Right atrium auricular region (tissue), 2 donors: ENCODE data around the gene KREMEN2. TPM values are rescaled to one million over a fixed set of nuclear protein-coding genes. Genes with fewer than 3 reads are reported as not detected.

Source experiments
- DNase-seq: peaks from one replicate; pipeline ENCODE4 v3.0.0-alpha.2; 2019; ENCODE audit warnings: low spot score
- H3K27ac ChIP-seq, 2 donors: fragments of 200-600 bp; sonication (generic); 1 replicate in 1 of 2; 2 replicates in 1 of 2; pipeline ENCODE4 v1.5.1; 2016 to 2019
- H3K27me3 ChIP-seq, 2 donors: fragments of 200-600 bp; sonication (generic); one replicate each; pipeline versions ENCODE4 v1.5.1 to v1.6.0; 2017 to 2019
- H3K36me3 ChIP-seq: fragments of 200-600 bp; sonication (generic); one replicate; pipeline ENCODE4 v1.5.1; 2016
- H3K4me1 ChIP-seq, 2 donors: fragments of 200-600 bp; sonication (generic); one replicate each; pipeline versions ENCODE4 v1.5.1 to v1.6.0; 2017 to 2019
- H3K4me3 ChIP-seq, 2 donors: fragments of 200-600 bp; sonication (generic); 1 replicate in 1 of 2; 2 replicates in 1 of 2; pipeline ENCODE4 v1.5.1; 2017 to 2019; ENCODE audit warnings: mild to moderate bottlenecking in 1 of 2, moderate library complexity in 1 of 2
- H3K9me3 ChIP-seq, 2 donors: fragments of 200-600 bp; sonication (generic); one replicate each; pipeline ENCODE4 v1.5.1; 2019
- total RNA-seq, 2 donors: library from RNA; depleted of rRNA; stranded (reverse); fragments of >200 nt; gene quantifications; one replicate each; pipeline ENCODE4 v1.1.0, GENCODE V29; 2016
- TF ChIP-seq, protein P1 (sequence below), 2 donors: fragments of 200-600 bp; sonication (generic); IDR thresholded peaks; one replicate each; pipeline ENCODE4 v1.5.1; 2019; ENCODE audit warnings: antibody characterized with exemption in 2 of 2

KREMEN2 gene
- total RNA-seq, 2 donors from 2014 or later: not detected

DNA sequence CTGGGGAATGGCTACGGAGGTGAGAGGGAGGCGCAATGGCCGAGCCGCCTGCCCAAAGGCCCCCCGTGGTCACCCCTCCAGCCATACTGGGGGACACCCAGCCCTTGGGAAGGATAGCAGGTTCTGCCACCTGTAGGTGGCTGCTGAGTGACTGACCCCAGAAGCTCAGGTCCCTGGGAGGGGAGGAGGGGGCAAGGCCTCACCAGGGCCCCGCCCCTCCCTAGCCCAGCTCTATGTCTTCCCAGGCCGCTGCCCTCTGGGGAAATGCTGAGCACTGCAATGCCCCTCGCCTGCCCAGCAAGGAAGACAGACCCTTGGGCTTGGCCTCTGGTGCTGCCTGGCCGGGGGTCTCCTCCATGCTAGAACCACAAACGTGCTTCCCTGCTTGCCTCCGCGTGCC lies 37.2 kb downstream of the KREMEN2 start:
- Histone ChIP-seq H3K4me3 (no peak overlapping the region), H3K27me3 (peaks cover 0 to 6% of the 10 kb centered on the region in 2 donors), H3K4me1 (peaks cover 0 to 5% of the 10 kb centered on the region in 2 donors), H3K27ac (no peak overlapping the region), H3K9me3 (no peaks in the 10 kb centered on the region), H3K36me3 (no peaks in the 10 kb centered on the region)
- DNase-seq: no peak
- TF ChIP-seq, protein P1, sequence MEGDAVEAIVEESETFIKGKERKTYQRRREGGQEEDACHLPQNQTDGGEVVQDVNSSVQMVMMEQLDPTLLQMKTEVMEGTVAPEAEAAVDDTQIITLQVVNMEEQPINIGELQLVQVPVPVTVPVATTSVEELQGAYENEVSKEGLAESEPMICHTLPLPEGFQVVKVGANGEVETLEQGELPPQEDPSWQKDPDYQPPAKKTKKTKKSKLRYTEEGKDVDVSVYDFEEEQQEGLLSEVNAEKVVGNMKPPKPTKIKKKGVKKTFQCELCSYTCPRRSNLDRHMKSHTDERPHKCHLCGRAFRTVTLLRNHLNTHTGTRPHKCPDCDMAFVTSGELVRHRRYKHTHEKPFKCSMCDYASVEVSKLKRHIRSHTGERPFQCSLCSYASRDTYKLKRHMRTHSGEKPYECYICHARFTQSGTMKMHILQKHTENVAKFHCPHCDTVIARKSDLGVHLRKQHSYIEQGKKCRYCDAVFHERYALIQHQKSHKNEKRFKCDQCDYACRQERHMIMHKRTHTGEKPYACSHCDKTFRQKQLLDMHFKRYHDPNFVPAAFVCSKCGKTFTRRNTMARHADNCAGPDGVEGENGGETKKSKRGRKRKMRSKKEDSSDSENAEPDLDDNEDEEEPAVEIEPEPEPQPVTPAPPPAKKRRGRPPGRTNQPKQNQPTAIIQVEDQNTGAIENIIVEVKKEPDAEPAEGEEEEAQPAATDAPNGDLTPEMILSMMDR (IDR thresholded peaks at IDR 0.05): no peak

DNA sequence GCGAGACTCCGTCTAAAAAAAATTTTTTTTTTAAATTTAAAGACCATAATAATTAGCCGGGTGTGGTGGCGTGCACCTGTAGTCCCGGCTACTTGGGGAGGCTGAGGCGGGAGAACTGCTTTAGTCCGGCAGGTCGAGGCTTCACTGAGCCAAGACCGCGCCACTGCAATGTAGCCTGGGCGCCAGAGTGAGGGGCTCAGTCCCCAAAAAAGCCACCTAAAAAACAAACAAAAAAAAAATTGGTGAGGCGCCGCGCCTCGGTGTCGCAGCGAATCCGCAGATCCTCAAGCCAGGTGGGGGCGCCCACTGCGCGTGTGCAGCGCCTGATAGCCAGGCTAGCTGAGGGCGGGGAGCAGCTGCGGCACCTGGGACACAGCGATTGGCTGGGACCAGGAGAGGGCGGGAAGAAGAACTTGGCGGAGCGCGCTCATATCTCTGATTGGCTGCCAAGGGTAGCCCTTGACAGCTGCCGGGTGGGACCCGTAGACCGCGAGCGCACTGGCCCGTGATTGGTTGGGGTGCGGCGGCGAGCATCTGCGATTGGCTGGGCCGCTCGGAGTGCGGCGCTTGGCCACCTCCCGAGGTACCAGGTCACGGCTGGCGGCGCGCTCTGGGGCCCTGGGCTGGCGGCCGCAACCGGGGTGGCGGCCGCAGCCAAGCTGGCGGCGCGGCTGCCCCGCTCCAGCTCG lies 39.7 kb downstream of the KREMEN2 start:
- TF ChIP-seq, protein P1 (IDR thresholded peaks at IDR 0.05): peak; percentile 16 to 76
- H3K36me3 ChIP-seq: no peaks in the 10 kb centered on the region
- H3K9me3 ChIP-seq: no peaks in the 10 kb centered on the region
- DNase-seq: peak; percentile 96
- H3K27ac ChIP-seq: no peak overlapping the region
- peak overlapping the region in 1 of 2 donors; percentile 27 for H3K4me3 ChIP-seq
- peaks cover 0 to 13% of the 10 kb centered on the region in 2 donors for H3K27me3 ChIP-seq
- H3K4me1 ChIP-seq: peaks cover 0 to 5% of the 10 kb centered on the region in 2 donors

DNA sequence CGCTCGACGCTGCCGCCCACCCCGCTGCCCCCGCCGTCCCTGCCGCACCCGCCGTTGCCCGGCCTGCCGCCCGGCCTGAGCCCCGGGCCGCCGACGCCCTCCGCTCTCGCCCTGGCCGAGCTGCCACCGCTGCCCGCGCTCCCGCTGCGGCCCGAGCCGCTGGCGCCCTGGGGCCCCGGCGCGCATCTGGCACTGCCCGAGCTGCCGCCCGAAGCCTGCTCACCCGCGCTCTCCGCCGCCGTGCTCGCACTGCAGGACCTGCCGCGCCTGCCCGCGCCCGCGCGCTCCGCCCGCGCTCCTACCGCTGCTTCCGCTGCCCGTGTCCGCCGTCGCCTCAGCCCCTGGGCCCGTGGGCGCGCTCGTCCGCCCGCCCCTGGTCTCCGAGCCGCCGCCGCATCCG lies 40.2 kb downstream of the KREMEN2 start:
- peaks cover 0 to 5% of the 10 kb centered on the region in 2 donors for H3K4me1 ChIP-seq
- H3K9me3 ChIP-seq: no peaks in the 10 kb centered on the region
- H3K4me3 ChIP-seq: peak overlapping the region in 1 of 2 donors; percentile 27
- peaks cover 0 to 16% of the 10 kb centered on the region in 2 donors for H3K27me3 ChIP-seq
- no peak for DNase-seq
- no peaks in the 10 kb centered on the region for H3K36me3 ChIP-seq
- H3K27ac ChIP-seq: no peak overlapping the region
- TF ChIP-seq, protein P1 (IDR thresholded peaks at IDR 0.05): no peak

DNA sequence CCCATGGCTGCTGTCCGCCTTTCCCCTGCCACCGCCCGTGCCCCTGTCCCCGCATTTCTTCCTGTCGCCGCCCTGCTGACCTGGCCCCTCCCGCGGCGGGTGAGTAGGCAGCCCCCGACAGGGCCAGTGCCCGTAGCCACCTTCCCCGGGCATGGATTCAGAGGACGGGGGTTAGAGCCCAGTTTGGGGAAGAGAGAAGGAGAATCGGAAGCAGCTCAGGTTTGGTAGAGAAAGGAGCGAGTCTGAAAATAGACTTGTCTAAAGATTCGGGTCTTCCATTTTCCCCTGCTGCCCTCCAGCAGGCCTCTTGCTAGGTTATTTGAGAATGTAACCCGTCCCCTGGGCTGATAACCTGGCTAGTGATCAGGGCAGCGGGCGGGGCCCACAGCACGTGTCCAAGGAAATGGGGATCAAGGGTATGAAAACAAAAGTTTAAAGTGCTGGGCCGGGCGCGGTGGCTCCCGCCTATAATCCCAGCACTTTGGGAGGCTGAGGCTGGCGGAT lies 40.8 kb downstream of the KREMEN2 start:
- Histone ChIP-seq H3K27ac (peak overlapping the region in 1 of 2 donors; percentile 51), H3K27me3 (peaks cover 0 to 16% of the 10 kb centered on the region in 2 donors), H3K4me1 (peaks cover 0 to 5% of the 10 kb centered on the region in 2 donors), H3K36me3 (no peaks in the 10 kb centered on the region), H3K4me3 (peak overlapping the region; percentile 32 to 45), H3K9me3 (no peaks in the 10 kb centered on the region)
- no peak for DNase-seq
- TF ChIP-seq, protein P1 (IDR thresholded peaks at IDR 0.05): no peak

DNA sequence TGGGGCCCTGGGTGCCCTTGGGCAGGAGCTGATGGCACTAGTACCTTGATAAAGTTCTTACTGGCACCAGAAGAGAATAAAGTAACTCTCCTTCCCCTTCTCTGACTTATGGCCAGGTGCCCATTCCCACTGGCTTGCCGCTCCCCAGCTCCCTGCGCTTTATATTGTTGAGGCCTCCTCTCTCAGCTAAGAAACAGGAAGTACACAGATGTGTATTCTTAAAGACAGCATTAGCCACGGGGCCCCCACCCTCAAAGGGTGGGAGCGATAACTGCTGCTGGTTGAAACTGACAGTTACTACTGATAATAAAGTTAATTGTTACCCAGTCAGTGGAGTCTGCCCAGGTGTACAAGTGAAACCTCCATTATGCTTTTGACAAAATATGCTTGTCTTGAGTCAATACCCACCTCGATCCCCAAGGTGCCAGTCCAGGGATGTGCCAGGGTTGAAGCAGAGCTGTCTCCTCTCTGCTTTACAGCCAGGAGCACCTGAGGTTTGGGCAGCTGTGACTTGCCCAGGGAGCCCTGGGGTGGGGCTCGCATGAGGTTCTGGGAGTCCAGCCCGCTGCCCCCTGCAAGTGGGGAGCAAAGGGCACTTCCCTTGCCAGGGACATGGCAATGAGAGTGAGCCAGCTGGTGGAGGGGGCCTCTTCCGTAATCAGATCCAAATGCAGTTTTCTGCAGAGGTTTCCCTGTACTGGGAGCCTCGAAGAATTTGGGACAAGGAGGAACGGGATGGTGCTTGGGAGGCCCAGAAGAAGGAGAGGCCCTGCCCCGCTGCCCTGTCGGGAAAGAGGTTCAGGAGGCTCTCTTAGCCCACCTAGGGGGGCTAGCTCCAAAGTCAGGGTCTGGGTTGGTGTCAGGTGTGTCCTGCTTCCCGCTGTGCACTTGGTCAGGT lies 43.2 kb downstream of the KREMEN2 start:
- H3K9me3 ChIP-seq: no peaks in the 10 kb centered on the region
- peaks cover 0 to 5% of the 10 kb centered on the region in 2 donors for H3K4me1 ChIP-seq
- TF ChIP-seq, protein P1 (IDR thresholded peaks at IDR 0.05): no peak
- H3K27me3 ChIP-seq: peaks cover 7 to 16% of the 10 kb centered on the region in 2 donors
- H3K27ac ChIP-seq: no peak overlapping the region
- no peak for DNase-seq
- H3K4me3 ChIP-seq: no peak overlapping the region
- no peaks in the 10 kb centered on the region for H3K36me3 ChIP-seq
